CD14-positive monocyte (primary cell): ENCODE data around the gene PHACTR3. TPM values are rescaled to one million over a fixed set of nuclear protein-coding genes. Genes with fewer than 3 reads are reported as not detected.

Source experiments
- DNase-seq, 3 donors: peaks; one replicate each; pipeline ENCODE4 v3.0.0-alpha.2; 2011 to 2022
- H2AFZ ChIP-seq: 2 replicates; pipeline ENCODE4 v1.6.0; 2012; ENCODE audit warnings: mild to moderate bottlenecking, low read depth, low read length, inconsistent platforms; ENCODE audit not compliant: insufficient read depth, poor library complexity, severe bottlenecking
- H3K27ac ChIP-seq, 2 donors: 1 replicate in 1 of 2; 2 replicates in 1 of 2; pipeline ENCODE4 v1.5.1; 2012 to 2013; ENCODE audit warnings: low read length in 2 of 2, control low read depth in 1 of 2, inconsistent platforms in 1 of 2, low read depth in 1 of 2, mild to moderate bottlenecking in 1 of 2
- H3K27me3 ChIP-seq, 2 donors: one replicate each; pipeline versions ENCODE4 v1.6.0 to v1.6.1; 2011 to 2013; ENCODE audit warnings: low read length in 2 of 2; ENCODE audit not compliant: control insufficient read depth in 2 of 2, insufficient read depth in 2 of 2
- H3K36me3 ChIP-seq, 2 donors: replicated peaks in 1 of 2; 1 replicate in 1 of 2; 2 replicates in 1 of 2; pipeline versions ENCODE4 v1.5.1 to v1.6.1; 2012 to 2013; ENCODE audit warnings: low read length in 2 of 2, control low read depth in 1 of 2, inconsistent platforms in 1 of 2, mild to moderate bottlenecking in 1 of 2; ENCODE audit not compliant: insufficient read depth in 2 of 2, control insufficient read depth in 1 of 2
- H3K4me1 ChIP-seq, 2 donors: 1 replicate in 1 of 2; 2 replicates in 1 of 2; pipeline versions ENCODE4 v1.5.1 to v1.6.1; 2012 to 2013; ENCODE audit warnings: low read length in 2 of 2, control low read depth in 1 of 2, inconsistent platforms in 1 of 2, mild to moderate bottlenecking in 1 of 2, moderate library complexity in 1 of 2; ENCODE audit not compliant: insufficient read depth in 2 of 2, control insufficient read depth in 1 of 2
- H3K4me2 ChIP-seq: replicated peaks from 2 replicates; pipeline ENCODE3; 2012; ENCODE audit warnings: low read length, moderate library complexity, mild to moderate bottlenecking; ENCODE audit not compliant: poor library complexity, severe bottlenecking; ENCODE audit errors: extremely low read depth
- H3K4me3 ChIP-seq, 3 experiments: fragments of 200-600 bp in 1 of 3; sonication (generic) in 1 of 3; replicated peaks in 1 of 3; 1 replicate in 2 of 3; 2 replicates in 1 of 3; pipeline ENCODE4 v1.5.1; 2011 to 2013; ENCODE audit warnings: low read length in 3 of 3, mild to moderate bottlenecking in 3 of 3, control low read depth in 2 of 3, low read depth in 2 of 3, inconsistent platforms in 1 of 3, moderate library complexity in 1 of 3
- H3K79me2 ChIP-seq: 2 replicates; pipeline ENCODE4 v1.6.0; 2012; ENCODE audit warnings: mild to moderate bottlenecking, control low read depth, inconsistent platforms, low read length, moderate library complexity; ENCODE audit not compliant: insufficient read depth
- H3K9ac ChIP-seq: 2 replicates; pipeline ENCODE4 v1.6.0; 2017; ENCODE audit warnings: low read length, mild to moderate bottlenecking; ENCODE audit not compliant: insufficient read depth, poor library complexity, severe bottlenecking
- H3K9me3 ChIP-seq, 2 donors: replicated peaks in 1 of 2; 1 replicate in 1 of 2; 2 replicates in 1 of 2; pipeline versions ENCODE4 v1.5.1 to v1.6.1; 2012 to 2013; ENCODE audit warnings: low read length in 2 of 2, control low read depth in 1 of 2; ENCODE audit not compliant: control insufficient read depth in 1 of 2, insufficient read depth in 1 of 2
- H4K20me1 ChIP-seq: 2 replicates; pipeline ENCODE4 v1.6.0; 2012; ENCODE audit warnings: mild to moderate bottlenecking, low read length, control low read depth, moderate library complexity; ENCODE audit not compliant: insufficient read depth
- H3K27ac Mint-ChIP-seq, 7 donors: one replicate each; pipeline ENCODE4 v1.8.0; 2020; ENCODE audit warnings: mild to moderate bottlenecking in 7 of 7, mixed read lengths in 7 of 7, moderate library complexity in 6 of 7, inconsistent platforms in 2 of 7
- H3K27me3 Mint-ChIP-seq, 3 donors: one replicate each; pipeline ENCODE4 v1.8.0; 2021 to 2022; ENCODE audit warnings: low read depth in 3 of 3, mild to moderate bottlenecking in 3 of 3, mixed read lengths in 3 of 3, moderate library complexity in 3 of 3, inconsistent platforms in 1 of 3
- H3K36me3 Mint-ChIP-seq, 2 donors: one replicate each; pipeline ENCODE4 v1.8.0; 2020; ENCODE audit warnings: mixed read lengths in 2 of 2, inconsistent platforms in 1 of 2, mild to moderate bottlenecking in 1 of 2
- H3K4me1 Mint-ChIP-seq: one replicate; pipeline ENCODE4 v1.8.0; 2020; ENCODE audit warnings: mild to moderate bottlenecking, mixed read lengths
- H3K4me3 Mint-ChIP-seq, 2 donors: one replicate each; pipeline ENCODE4 v1.8.0; 2020; ENCODE audit warnings: mild to moderate bottlenecking in 2 of 2, mixed read lengths in 2 of 2, moderate library complexity in 1 of 2
- H3K9me3 Mint-ChIP-seq, 7 donors: one replicate each; pipeline ENCODE4 v1.8.0; 2020 to 2022; ENCODE audit warnings: mixed read lengths in 7 of 7, mild to moderate bottlenecking in 6 of 7, moderate library complexity in 6 of 7, inconsistent platforms in 2 of 7
- WGBS: methylation state at CpG from one replicate; pipeline ENCODE4 v1.1.5; 2013; ENCODE audit warnings: missing lambda C conversion rate; ENCODE audit not compliant: insufficient coverage; 5-methylcytosine and 5-hydroxymethylcytosine counted together
- intact Hi-C, 2 donors: fragments of 100-400 bp; cut with micrococcal nuclease; formaldehyde crosslinking; loops; one replicate each; pipeline versions ENCODE4 v1.15.0 to v1.15.1; 2023
- polyA plus RNA-seq, 3 donors: library from polyadenylated mRNA; depleted of rRNA in 1 of 3; unstranded in 2 of 3; stranded (reverse) in 1 of 3; fragments of 300-500 nt in 2 of 3; fragments of >200 nt in 1 of 3; fragmentation: Illumina TruSeq in 2 of 3; gene quantifications; 1 replicate in 2 of 3; 2 replicates in 1 of 3; pipeline ENCODE4 v1.2.3, GENCODE V29; 2012 to 2021
- TF ChIP-seq, protein P1 (sequence below): fragments of 200-600 bp; IDR thresholded peaks from one replicate; pipeline ENCODE4 v1.8.0; 2022; ENCODE audit warnings: antibody characterized with exemption, mild to moderate bottlenecking

PHACTR3 gene
- polyA plus RNA-seq, 3 donors, result 0.11 to 0.17 TPM; not detected in 1

DNA sequence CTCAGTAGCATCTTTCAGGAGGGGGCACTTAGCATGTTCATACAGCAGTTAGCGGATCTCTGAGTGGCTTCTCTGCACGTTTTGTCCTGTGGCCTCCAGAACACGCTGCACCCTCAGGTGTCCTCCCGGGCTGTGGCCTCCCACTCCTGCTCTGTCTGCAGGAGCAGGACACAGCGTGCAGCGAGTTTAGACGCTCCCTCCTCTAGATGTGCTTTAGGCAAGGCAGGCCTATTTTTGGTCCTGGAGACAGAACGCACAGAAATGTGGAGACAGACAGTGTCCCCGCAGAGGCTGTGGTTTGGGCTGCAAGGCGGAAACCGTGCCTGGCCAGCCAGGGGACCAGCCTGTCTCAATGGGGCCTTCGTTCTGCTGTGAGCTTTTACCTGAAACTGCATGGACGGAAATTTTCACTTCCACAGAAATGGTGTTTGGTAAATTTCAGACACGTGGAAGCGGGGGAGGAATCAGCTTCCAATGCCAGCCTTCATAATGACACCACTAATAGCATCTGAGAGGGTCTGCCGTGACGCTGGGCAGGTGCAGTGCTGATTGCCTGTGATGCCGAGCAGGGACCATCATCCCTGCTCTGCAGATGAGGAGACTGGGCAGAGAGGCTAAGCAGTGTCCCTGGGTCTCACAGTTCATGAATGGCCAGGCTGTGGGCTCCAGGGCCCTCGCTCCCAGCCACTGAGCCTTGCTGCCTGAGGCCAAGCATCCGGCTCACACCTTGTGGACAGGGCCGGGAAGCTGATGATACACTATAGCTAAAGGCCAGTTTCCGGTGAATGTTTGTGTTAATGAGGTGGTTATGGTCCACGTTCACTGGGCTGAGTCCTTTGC, 208.2 kb downstream of the PHACTR3 start:
- H3K4me3 Mint-ChIP-seq, result peak overlapping the region in 1 of 2 donors; percentile 13
- peaks cover 5 to 10% (median 8%) of the 10 kb centered on the region in 3 donors for H3K27me3 Mint-ChIP-seq
- no peak overlapping the region for H3K27ac Mint-ChIP-seq
- no peaks in the 10 kb centered on the region for H3K4me1 Mint-ChIP-seq
- Histone ChIP-seq H3K4me1 (no peaks in the 10 kb centered on the region), H3K4me2 (no peak overlapping the region), H3K27me3 (no peaks in the 10 kb centered on the region), H3K79me2 (no peaks in the 10 kb centered on the region), H3K9ac (no peak overlapping the region), H3K36me3 (no peaks in the 10 kb centered on the region), H4K20me1 (no peaks in the 10 kb centered on the region), H3K27ac (no peak overlapping the region), H2AFZ (no peak overlapping the region), H3K4me3 (no peak overlapping the region), H3K9me3 (no peaks in the 10 kb centered on the region)
- no peak for DNase-seq
- TF ChIP-seq, protein P1, sequence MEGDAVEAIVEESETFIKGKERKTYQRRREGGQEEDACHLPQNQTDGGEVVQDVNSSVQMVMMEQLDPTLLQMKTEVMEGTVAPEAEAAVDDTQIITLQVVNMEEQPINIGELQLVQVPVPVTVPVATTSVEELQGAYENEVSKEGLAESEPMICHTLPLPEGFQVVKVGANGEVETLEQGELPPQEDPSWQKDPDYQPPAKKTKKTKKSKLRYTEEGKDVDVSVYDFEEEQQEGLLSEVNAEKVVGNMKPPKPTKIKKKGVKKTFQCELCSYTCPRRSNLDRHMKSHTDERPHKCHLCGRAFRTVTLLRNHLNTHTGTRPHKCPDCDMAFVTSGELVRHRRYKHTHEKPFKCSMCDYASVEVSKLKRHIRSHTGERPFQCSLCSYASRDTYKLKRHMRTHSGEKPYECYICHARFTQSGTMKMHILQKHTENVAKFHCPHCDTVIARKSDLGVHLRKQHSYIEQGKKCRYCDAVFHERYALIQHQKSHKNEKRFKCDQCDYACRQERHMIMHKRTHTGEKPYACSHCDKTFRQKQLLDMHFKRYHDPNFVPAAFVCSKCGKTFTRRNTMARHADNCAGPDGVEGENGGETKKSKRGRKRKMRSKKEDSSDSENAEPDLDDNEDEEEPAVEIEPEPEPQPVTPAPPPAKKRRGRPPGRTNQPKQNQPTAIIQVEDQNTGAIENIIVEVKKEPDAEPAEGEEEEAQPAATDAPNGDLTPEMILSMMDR, result no peak
- intact Hi-C loops, result no loop called here
- peaks cover 0 to 1% (median 0%) of the 10 kb centered on the region in 7 donors for H3K9me3 Mint-ChIP-seq
- H3K36me3 Mint-ChIP-seq, result no peaks in the 10 kb centered on the region
- WGBS, result 93% methylated on average over 20 of the region's 23 CpGs

DNA sequence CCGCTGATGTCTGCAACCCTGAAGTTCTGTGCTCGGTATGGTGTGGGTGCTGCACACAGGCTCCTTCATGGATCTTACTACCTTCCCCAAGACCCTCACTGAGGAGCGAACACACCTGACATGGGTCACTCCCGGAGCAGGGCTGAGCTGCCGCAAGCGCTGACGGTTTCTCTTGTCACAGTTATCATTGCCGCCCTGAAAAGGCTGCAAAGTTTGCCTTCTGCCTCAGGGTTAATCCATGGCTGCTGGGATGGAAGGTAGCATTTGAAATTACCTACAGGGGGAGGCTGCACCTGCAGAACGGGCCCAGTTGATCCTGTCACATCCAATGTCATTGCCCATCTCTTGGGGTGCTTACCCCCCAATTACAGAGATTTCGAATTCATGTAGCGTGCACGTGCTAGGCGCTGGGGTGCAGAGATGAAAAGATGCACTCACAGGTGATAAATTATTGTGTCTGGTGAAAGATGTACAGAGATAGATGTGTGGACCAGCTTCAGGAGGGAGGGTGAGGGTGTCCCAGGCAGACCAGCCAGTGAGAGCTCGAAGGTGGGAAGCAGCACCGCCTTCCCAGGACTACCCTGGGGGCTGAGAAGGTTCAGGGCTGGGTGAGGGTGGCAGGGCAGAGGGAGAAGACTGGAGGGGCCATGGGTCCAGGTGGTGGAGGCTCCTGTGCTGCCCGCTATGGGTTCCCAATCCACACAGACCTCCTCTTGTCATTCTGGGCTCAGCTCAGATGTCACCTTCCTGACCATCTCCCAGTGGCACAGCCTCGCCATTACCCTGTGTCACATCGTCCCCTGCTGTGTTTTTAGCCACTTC, 209.0 kb downstream of the PHACTR3 start:
- Histone ChIP-seq H3K4me3 (no peak overlapping the region), H3K27ac (no peak overlapping the region), H3K36me3 (no peaks in the 10 kb centered on the region), H3K79me2 (no peaks in the 10 kb centered on the region), H2AFZ (no peak overlapping the region), H3K4me2 (no peak overlapping the region), H3K9ac (no peak overlapping the region), H3K9me3 (no peaks in the 10 kb centered on the region), H3K27me3 (no peaks in the 10 kb centered on the region), H4K20me1 (no peaks in the 10 kb centered on the region), H3K4me1 (no peaks in the 10 kb centered on the region)
- Mint-ChIP-seq H3K27me3 (peaks cover 5 to 10% (median 9%) of the 10 kb centered on the region in 3 donors), H3K9me3 (peaks cover 0 to 1% (median 0%) of the 10 kb centered on the region in 7 donors), H3K4me3 (no peak overlapping the region), H3K4me1 (no peaks in the 10 kb centered on the region), H3K36me3 (no peaks in the 10 kb centered on the region), H3K27ac (no peak overlapping the region)
- intact Hi-C loops, result no loop called here
- WGBS, result 93% methylated on average over 9 of the region's 18 CpGs
- TF ChIP-seq, protein P1, result no peak
- DNase-seq, result no peak
